HepG2 (cell line): Measurements from ENCODE around the gene DDRGK1. TPM values are rescaled to one million over a fixed set of nuclear protein-coding genes. Genes with fewer than 3 reads are reported as not detected.

Source experiments
- CEBPB ChIP-seq: IDR thresholded peaks from 2 replicates; pipeline ENCODE4 v1.6.1; 2011; ENCODE audit warnings: low read depth, low read length, improper control_type of control experiment, borderline replicate concordance
- CREB1 ChIP-seq, 2 experiments: fragments of 450-650 bp in 1 of 2; IDR thresholded peaks; 2 replicates each; pipeline ENCODE4 v1.6.1; 2016 to 2017; ENCODE audit warnings: control low read depth in 1 of 2, mild to moderate bottlenecking in 1 of 2, missing compliant biosample characterization in 1 of 2, missing genetic modification characterization in 1 of 2
- GATAD2A ChIP-seq: IDR thresholded peaks from 2 replicates; pipeline ENCODE4 v1.6.1; 2016
- HIVEP1 ChIP-seq: sonication (generic); formaldehyde crosslinking; IDR thresholded peaks from 2 replicates; pipeline ENCODE4 v1.4.0; 2020; ENCODE audit warnings: mild to moderate bottlenecking, missing genetic modification reagents
- IRX3 ChIP-seq: sonication (generic); formaldehyde crosslinking; IDR thresholded peaks from 2 replicates; pipeline ENCODE4 v1.8.1; 2023; ENCODE audit warnings: mild to moderate bottlenecking, low read depth, missing genetic modification reagents, borderline replicate concordance
- KDM5A ChIP-seq: fragments of 200-600 bp; sonication (generic); IDR thresholded peaks from 2 replicates; pipeline ENCODE4 v1.7.0; 2018; ENCODE audit warnings: antibody characterized with exemption, mild to moderate bottlenecking, low read length, borderline replicate concordance
- NCOA5 ChIP-seq: sonication (generic); formaldehyde crosslinking; IDR thresholded peaks from 2 replicates; pipeline ENCODE4 v1.4.0; 2020; ENCODE audit warnings: missing genetic modification reagents
- NFYC ChIP-seq: IDR thresholded peaks from 2 replicates; pipeline ENCODE4 v1.6.1; 2016; ENCODE audit warnings: missing genetic modification reagents, missing compliant biosample characterization
- ONECUT2 ChIP-seq: sonication (generic); formaldehyde crosslinking; IDR thresholded peaks from 2 replicates; pipeline ENCODE4 v1.4.0; 2020; ENCODE audit warnings: missing genetic modification reagents
- PAX8 ChIP-seq: sonication (generic); formaldehyde crosslinking; IDR thresholded peaks from 2 replicates; pipeline ENCODE4 v1.8.0; 2022; ENCODE audit warnings: mild to moderate bottlenecking, missing genetic modification reagents, borderline replicate concordance
- PHF20 ChIP-seq: sonication (generic); formaldehyde crosslinking; IDR thresholded peaks from 2 replicates; pipeline ENCODE4 v1.5.0; 2020; ENCODE audit warnings: mild to moderate bottlenecking, missing genetic modification reagents
- SMAD9 ChIP-seq: sonication (generic); formaldehyde crosslinking; IDR thresholded peaks from 2 replicates; pipeline ENCODE4 v1.5.1; 2020; ENCODE audit warnings: mild to moderate bottlenecking, missing genetic modification reagents
- TOPORS ChIP-seq: sonication (generic); formaldehyde crosslinking; IDR thresholded peaks from 2 replicates; pipeline ENCODE4 v1.8.0; 2023; ENCODE audit warnings: mild to moderate bottlenecking, missing genetic modification reagents
- ZNF251 ChIP-seq: sonication (generic); formaldehyde crosslinking; IDR thresholded peaks from 2 replicates; pipeline ENCODE4 v1.9.0; 2021; ENCODE audit warnings: mild to moderate bottlenecking, missing genetic modification reagents
- ZNF296 ChIP-seq: sonication (generic); formaldehyde crosslinking; conservative IDR thresholded peaks from 2 replicates; pipeline ENCODE4 v1.5.0; 2020; ENCODE audit warnings: mild to moderate bottlenecking, missing genetic modification reagents
- ZNF552 ChIP-seq: sonication (generic); formaldehyde crosslinking; IDR thresholded peaks from 2 replicates; pipeline ENCODE4 v1.9.0; 2022; ENCODE audit warnings: missing genetic modification reagents, mild to moderate bottlenecking, borderline replicate concordance
- ZNF850 ChIP-seq: sonication (generic); formaldehyde crosslinking; conservative IDR thresholded peaks from 2 replicates; pipeline ENCODE4 v1.9.0; 2021; ENCODE audit warnings: mild to moderate bottlenecking, missing genetic modification reagents
- ZSCAN9 ChIP-seq: IDR thresholded peaks from 2 replicates; pipeline ENCODE4 v1.6.1; 2016; ENCODE audit warnings: borderline replicate concordance
- polyA plus RNA-seq, 8 experiments: library from polyadenylated mRNA; depleted of rRNA in 3 of 8; stranded (reverse) in 7 of 8; unstranded in 1 of 8; fragments of >200 nt; fragmentation: Illumina TruSeq in 4 of 8; extraction: Trizol in 4 of 8; gene quantifications; 2 replicates each; pipeline versions ENCODE4 v1.2.1 to v1.2.3, GENCODE V29; 2011 to 2016; ENCODE audit warnings: low read depth in 4 of 8, missing spikeins in 1 of 8, mixed read lengths in 1 of 8; ENCODE audit not compliant: insufficient read depth in 1 of 8
- total RNA-seq, 5 experiments: library from RNA; depleted of rRNA; stranded (reverse); fragments of >200 nt; fragmentation: Illumina TruSeq; extraction: Trizol; gene quantifications; 2 replicates each; pipeline ENCODE4 v1.2.3, GENCODE V29; 2016; ENCODE audit warnings: low read depth in 1 of 5
- TF ChIP-seq, protein P1 (sequence below): sonication (generic); formaldehyde crosslinking; IDR thresholded peaks from 2 replicates; pipeline ENCODE4 v1.5.1; 2020; ENCODE audit warnings: mild to moderate bottlenecking, missing genetic modification reagents, borderline replicate concordance
- TF ChIP-seq, protein P2 (sequence below): sonication (generic); formaldehyde crosslinking; IDR thresholded peaks from 2 replicates; pipeline ENCODE4 v1.4.0; 2020; ENCODE audit warnings: missing genetic modification reagents
- TF ChIP-seq, protein P3 (sequence below), 2 experiments: sonication (generic) in 1 of 2; formaldehyde crosslinking in 1 of 2; IDR thresholded peaks; 2 replicates each; pipeline versions ENCODE4 v1.6.1 to v1.9.0; 2014 to 2022; ENCODE audit warnings: antibody characterized with exemption in 1 of 2, borderline replicate concordance in 1 of 2, inconsistent platforms in 1 of 2, low read depth in 1 of 2, missing genetic modification reagents in 1 of 2

The DDRGK1 gene
- total and polyA plus RNA-seq, 2 of the 13 experiments (the other 11 are each of a cell fraction or from before 2014, with no cell fraction given) = 96.7 to 149 TPM

DNA sequence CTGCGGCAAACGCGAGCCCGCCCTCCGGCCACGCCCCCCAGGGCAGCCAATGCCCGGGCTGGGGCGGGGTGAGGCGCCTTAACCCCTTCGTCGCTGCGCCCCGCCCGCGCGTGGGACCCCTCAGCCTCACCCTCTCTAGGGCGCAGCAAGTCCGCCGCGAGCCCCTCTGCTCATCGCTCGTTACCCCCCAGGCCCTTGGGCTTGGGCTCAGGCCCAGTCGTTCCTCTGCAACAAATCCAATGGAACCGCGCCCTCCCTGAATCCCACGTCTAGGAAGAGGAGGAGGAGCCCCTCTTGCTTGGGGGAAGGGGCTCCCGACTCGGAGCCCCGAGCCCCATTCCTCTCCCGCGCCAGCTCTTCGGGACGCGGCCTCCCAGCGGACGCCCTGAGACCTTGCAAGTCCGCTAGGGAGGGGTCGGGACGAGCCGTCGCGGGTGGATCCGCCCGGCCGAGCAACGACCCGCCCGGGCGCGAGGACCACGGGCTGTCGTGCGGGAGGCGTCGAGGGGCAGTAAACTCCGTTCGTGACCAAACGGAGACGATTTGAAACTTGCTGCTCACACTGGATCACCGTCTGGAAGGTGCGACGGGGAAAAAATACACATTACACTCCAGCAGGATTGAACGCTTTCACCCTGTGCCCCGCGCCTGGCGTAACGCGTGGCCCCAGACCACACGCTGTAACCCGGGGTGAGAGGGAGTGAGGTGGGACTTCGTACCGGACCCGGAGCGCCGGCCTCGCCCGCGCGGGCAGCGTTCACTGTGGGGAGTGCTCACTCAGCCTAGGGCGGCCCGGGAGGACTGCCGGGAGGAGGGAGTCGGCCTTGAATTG, 30.7 kb downstream of the DDRGK1 start (continued):
- no peak; the same call in 1 of the 2 replicates for TF ChIP-seq ZNF850 (CRISPR knock-in tag)
- TF ChIP-seq ONECUT2 (CRISPR knock-in tag) = peak; percentile 7; the same call in 1 of the 2 replicates
- TF ChIP-seq, protein P1, sequence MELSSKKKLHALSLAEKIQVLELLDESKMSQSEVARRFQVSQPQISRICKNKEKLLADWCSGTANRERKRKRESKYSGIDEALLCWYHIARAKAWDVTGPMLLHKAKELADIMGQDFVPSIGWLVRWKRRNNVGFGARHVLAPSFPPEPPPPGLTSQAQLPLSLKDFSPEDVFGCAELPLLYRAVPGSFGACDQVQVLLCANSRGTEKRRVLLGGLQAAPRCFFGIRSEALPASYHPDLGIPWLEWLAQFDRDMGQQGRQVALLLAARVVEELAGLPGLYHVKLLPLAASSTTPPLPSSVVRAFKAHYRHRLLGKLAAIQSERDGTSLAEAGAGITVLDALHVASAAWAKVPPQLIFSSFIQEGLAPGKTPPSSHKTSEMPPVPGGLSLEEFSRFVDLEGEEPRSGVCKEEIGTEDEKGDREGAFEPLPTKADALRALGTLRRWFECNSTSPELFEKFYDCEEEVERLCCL (CRISPR knock-in tag) = peak; percentile 96
- TF ChIP-seq PHF20 (CRISPR knock-in tag) = peak; percentile 64; the same call in 1 of the 2 replicates
- TF ChIP-seq, protein P2, sequence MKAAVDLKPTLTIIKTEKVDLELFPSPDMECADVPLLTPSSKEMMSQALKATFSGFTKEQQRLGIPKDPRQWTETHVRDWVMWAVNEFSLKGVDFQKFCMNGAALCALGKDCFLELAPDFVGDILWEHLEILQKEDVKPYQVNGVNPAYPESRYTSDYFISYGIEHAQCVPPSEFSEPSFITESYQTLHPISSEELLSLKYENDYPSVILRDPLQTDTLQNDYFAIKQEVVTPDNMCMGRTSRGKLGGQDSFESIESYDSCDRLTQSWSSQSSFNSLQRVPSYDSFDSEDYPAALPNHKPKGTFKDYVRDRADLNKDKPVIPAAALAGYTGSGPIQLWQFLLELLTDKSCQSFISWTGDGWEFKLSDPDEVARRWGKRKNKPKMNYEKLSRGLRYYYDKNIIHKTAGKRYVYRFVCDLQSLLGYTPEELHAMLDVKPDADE = peak; percentile 82
- TF ChIP-seq ZNF552 (CRISPR knock-in tag) = peak; percentile 86; the same call in 1 of the 2 replicates
- no peak for TF ChIP-seq CREB1 (IDR thresholded peaks at IDR 0.05)
- no peak for TF ChIP-seq CREB1 (CRISPR knock-in tag; IDR thresholded peaks at IDR 0.05)
- 0 out of 2 replicates have a peak, but pooled peaks have one; percentile 76 for TF ChIP-seq ZNF251 (CRISPR knock-in tag)
- peak; percentile 69; the same call in 1 of the 2 replicates for TF ChIP-seq SMAD9 (CRISPR knock-in tag)
- TF ChIP-seq TOPORS (CRISPR knock-in tag) = peak; percentile 88
- peak; percentile 87; the same call in 1 of the 2 replicates for TF ChIP-seq HIVEP1 (CRISPR knock-in tag)
- peak; percentile 77 for TF ChIP-seq IRX3 (CRISPR knock-in tag)
- peak; percentile 83 for TF ChIP-seq KDM5A
- TF ChIP-seq, protein P3, sequence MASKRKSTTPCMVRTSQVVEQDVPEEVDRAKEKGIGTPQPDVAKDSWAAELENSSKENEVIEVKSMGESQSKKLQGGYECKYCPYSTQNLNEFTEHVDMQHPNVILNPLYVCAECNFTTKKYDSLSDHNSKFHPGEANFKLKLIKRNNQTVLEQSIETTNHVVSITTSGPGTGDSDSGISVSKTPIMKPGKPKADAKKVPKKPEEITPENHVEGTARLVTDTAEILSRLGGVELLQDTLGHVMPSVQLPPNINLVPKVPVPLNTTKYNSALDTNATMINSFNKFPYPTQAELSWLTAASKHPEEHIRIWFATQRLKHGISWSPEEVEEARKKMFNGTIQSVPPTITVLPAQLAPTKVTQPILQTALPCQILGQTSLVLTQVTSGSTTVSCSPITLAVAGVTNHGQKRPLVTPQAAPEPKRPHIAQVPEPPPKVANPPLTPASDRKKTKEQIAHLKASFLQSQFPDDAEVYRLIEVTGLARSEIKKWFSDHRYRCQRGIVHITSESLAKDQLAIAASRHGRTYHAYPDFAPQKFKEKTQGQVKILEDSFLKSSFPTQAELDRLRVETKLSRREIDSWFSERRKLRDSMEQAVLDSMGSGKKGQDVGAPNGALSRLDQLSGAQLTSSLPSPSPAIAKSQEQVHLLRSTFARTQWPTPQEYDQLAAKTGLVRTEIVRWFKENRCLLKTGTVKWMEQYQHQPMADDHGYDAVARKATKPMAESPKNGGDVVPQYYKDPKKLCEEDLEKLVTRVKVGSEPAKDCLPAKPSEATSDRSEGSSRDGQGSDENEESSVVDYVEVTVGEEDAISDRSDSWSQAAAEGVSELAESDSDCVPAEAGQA (IDR thresholded peaks at IDR 0.05; ENCODE audit: low read depth) = peak; percentile 57; the same call in 1 of the 2 replicates
- TF ChIP-seq, protein P3 (CRISPR knock-in tag; IDR thresholded peaks at IDR 0.05; ENCODE audit: borderline replicate concordance) = peak; percentile 89
- TF ChIP-seq ZSCAN9 (CRISPR knock-in tag) = peak; percentile 38; the same call in 1 of the 2 replicates
- peak; percentile 76; the same call in 1 of the 2 replicates for TF ChIP-seq PAX8 (CRISPR knock-in tag)
- TF ChIP-seq CEBPB = no peak
- peak; percentile 80 for TF ChIP-seq GATAD2A (CRISPR knock-in tag)
- TF ChIP-seq NFYC (CRISPR knock-in tag) = peak; percentile 79
- no peak for TF ChIP-seq NCOA5 (CRISPR knock-in tag)
- TF ChIP-seq ZNF296 (CRISPR knock-in tag) = peak; percentile 96
